Measurements from ENCODE around the gene QRFP. TPM values are rescaled to one million over a fixed set of nuclear protein-coding genes. Genes with fewer than 3 reads are reported as not detected.

QRFP gene
- polyA plus RNA-seq, 3 donors: 0.18 to 0.60 (median 0.21) TPM

DNA sequence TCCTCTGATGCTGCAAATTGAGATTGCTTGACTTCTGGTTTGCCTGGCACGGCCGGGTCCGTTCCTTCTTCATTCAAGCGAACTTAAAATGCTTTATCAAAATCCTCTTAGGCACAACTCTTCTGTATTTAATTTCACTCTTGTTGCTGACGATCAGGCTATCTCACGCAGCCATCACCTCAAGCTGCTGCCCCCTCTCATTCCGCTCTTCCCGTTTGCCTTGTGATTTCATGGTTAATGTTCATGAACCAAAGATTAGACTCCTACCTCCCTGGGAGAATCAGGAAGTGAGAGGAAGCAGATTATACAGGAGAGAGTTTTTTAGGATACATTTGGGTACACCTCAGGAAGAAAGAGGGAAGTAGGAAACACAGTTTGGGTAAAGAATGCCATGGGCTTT, 22.6 kb downstream of the QRFP start:
- Mint-ChIP-seq H3K9me3 (no peaks in the 10 kb centered on the region), H3K36me3 (peaks cover 66 to 69% of the 10 kb centered on the region in 2 donors), H3K27ac (peak overlapping the region in 1 of 7 donors; percentile 78), H3K4me1 (no peaks in the 10 kb centered on the region), H3K27me3 (ENCODE audit: low read depth in 3 of 3) (no peaks in the 10 kb centered on the region), H3K4me3 (no peak overlapping the region)
- H3K9ac ChIP-seq (ENCODE audit: insufficient read depth, low read length, poor library complexity, severe bottlenecking): no peak overlapping the region
- H3K4me1 ChIP-seq (ENCODE audit: control insufficient read depth in 1 of 2, insufficient read depth in 2 of 2, low read length in 2 of 2): no peaks in the 10 kb centered on the region
- H3K27ac ChIP-seq (ENCODE audit: low read depth in 1 of 2, low read length in 2 of 2): no peak overlapping the region
- WGBS (ENCODE audit: insufficient coverage): 96% methylated on average over 4 of the region's 8 CpGs
- no peaks in the 10 kb centered on the region for H3K27me3 ChIP-seq (ENCODE audit: control insufficient read depth in 2 of 2, insufficient read depth in 2 of 2, low read length in 2 of 2)
- peaks cover 41 to 93% of the 10 kb centered on the region in 2 donors for H3K36me3 ChIP-seq (replicated peaks in 1 of 2; ENCODE audit: control insufficient read depth in 1 of 2, insufficient read depth in 2 of 2, low read length in 2 of 2)
- TF ChIP-seq CTCF (IDR thresholded peaks at IDR 0.05): no peak
- H2AFZ ChIP-seq (ENCODE audit: insufficient read depth, low read depth, low read length, poor library complexity, severe bottlenecking): no peak overlapping the region
- peaks cover 3% of the 10 kb centered on the region for H4K20me1 ChIP-seq (ENCODE audit: insufficient read depth, low read length)
- no peak for DNase-seq
- no peaks in the 10 kb centered on the region for H3K9me3 ChIP-seq (replicated peaks in 1 of 2; ENCODE audit: control insufficient read depth in 1 of 2, insufficient read depth in 1 of 2, low read length in 2 of 2)
- H3K79me2 ChIP-seq (ENCODE audit: insufficient read depth, low read length): no peaks in the 10 kb centered on the region
- H3K4me2 ChIP-seq (replicated peaks; ENCODE audit: extremely low read depth, low read length, poor library complexity, severe bottlenecking): no peak overlapping the region
- intact Hi-C loops (cut with micrococcal nuclease): no loop called here
- H3K4me3 ChIP-seq (replicated peaks in 1 of 3; ENCODE audit: low read depth in 2 of 3, low read length in 3 of 3): no peak overlapping the region

DNA sequence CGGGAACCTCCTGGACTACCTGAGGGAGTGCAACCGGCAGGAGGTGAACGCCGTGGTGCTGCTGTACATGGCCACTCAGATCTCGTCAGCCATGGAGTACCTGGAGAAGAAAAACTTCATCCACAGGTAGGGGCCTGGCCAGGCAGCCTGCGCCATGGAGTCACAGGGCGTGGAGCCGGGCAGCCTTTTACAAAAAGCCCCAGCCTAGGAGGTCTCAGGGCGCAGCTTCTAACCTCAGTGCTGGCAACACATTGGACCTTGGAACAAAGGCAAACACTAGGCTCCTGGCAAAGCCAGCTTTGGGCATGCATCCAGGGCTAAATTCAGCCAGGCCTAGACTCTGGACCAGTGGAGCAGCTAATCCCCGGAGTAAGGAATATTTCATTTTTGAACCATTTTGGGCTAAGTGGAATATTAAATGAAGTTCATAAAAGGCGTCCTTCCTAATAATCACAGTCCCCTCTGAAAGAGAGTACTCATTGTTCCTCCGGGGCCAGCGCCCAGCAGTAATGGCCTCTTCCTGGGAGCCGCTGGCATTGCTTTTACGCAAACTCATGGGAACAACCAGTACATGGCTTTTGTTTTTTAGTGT, 23.6 kb downstream of the QRFP start:
- Histone ChIP-seq H3K79me2 (ENCODE audit: insufficient read depth, low read length) (no peaks in the 10 kb centered on the region), H4K20me1 (ENCODE audit: insufficient read depth, low read length) (peaks cover 3% of the 10 kb centered on the region), H3K4me1 (ENCODE audit: control insufficient read depth in 1 of 2, insufficient read depth in 2 of 2, low read length in 2 of 2) (no peaks in the 10 kb centered on the region), H2AFZ (ENCODE audit: insufficient read depth, low read depth, low read length, poor library complexity, severe bottlenecking) (no peak overlapping the region), H3K9ac (ENCODE audit: insufficient read depth, low read length, poor library complexity, severe bottlenecking) (no peak overlapping the region), H3K27me3 (ENCODE audit: control insufficient read depth in 2 of 2, insufficient read depth in 2 of 2, low read length in 2 of 2) (no peaks in the 10 kb centered on the region), H3K4me2 (replicated peaks; ENCODE audit: extremely low read depth, low read length, poor library complexity, severe bottlenecking) (no peak overlapping the region), H3K36me3 (replicated peaks in 1 of 2; ENCODE audit: control insufficient read depth in 1 of 2, insufficient read depth in 2 of 2, low read length in 2 of 2) (peaks cover 35 to 84% of the 10 kb centered on the region in 2 donors), H3K9me3 (replicated peaks in 1 of 2; ENCODE audit: control insufficient read depth in 1 of 2, insufficient read depth in 1 of 2, low read length in 2 of 2) (no peaks in the 10 kb centered on the region), H3K27ac (ENCODE audit: low read depth in 1 of 2, low read length in 2 of 2) (no peak overlapping the region), H3K4me3 (replicated peaks in 1 of 3; ENCODE audit: low read depth in 2 of 3, low read length in 3 of 3) (no peak overlapping the region)
- H3K9me3 Mint-ChIP-seq: no peaks in the 10 kb centered on the region
- peak overlapping the region in 1 of 7 donors; percentile 10 for H3K27ac Mint-ChIP-seq
- H3K27me3 Mint-ChIP-seq (ENCODE audit: low read depth in 3 of 3): no peaks in the 10 kb centered on the region
- peaks cover 58 to 67% of the 10 kb centered on the region in 2 donors for H3K36me3 Mint-ChIP-seq
- no peak for DNase-seq
- intact Hi-C loops (cut with micrococcal nuclease): no loop called here
- H3K4me1 Mint-ChIP-seq: no peaks in the 10 kb centered on the region
- TF ChIP-seq CTCF (IDR thresholded peaks at IDR 0.05): no peak
- WGBS (ENCODE audit: insufficient coverage): 97% methylated on average over 9 of the region's 15 CpGs
- peak overlapping the region in 1 of 2 donors; percentile 52 for H3K4me3 Mint-ChIP-seq

All from CD14-positive monocyte (primary cell).